ENCODE results near the gene IRX5. TPM values are rescaled to one million over a fixed set of nuclear protein-coding genes. Genes with fewer than 3 reads are reported as not detected.
A peak's percentile ranks its signal among the peaks of the same experiment; 100 is the strongest.

IRX5 gene
- total and polyA plus RNA-seq, 4 donors = not detected

DNA sequence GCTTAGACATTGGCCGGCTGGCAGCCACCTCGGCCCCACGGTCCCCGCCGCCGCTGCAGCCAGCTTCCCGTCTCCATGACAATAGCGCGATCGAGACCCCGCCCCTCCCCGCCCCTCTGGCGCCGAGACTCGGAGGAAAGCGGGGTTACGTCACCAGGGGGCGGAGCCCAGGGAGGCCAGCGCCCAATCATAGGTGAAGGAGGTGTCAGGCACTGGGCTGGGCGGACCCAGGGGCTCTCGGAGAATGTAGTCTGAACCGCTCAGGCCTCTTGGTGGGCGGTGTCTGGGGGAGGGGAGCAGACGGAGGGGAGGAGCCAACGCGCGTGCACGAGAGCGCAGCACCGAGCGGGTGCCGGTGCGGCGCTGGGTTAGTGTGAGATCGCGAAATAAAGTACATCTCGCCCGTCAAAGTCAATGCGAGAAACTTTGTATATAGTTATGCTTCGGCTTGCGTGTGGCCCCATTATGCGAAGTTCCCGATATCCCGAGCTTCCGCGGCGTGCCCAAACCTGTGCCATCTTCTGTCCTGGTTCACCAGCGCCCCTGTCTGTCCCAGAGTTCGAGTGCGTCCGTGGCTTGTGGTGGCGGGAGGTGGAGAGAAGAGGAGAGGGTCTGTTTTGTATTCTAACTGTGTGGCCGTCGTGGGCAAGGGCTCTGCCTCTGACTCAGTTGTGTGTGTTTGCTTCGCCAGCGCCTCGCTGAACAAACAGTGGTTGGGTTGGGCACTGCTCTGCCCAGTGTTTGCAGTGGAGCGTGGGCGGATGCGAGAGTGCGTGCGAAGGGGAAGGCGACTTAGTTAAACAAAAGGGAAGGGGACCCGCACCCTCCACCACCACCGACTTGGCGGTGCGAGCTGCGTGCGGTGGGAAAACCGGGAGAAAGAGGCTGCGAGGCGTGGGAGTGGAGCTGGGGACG lies 1.3 kb upstream of the IRX5 start:
- Histone ChIP-seq H3K27ac (ENCODE audit: low read depth in 1 of 2, low read length in 2 of 2) (no peak overlapping the region), H3K4me3 (ENCODE audit: low read depth in 1 of 3, low read length in 3 of 3) (peak overlapping the region; percentile 33 to 77 (median 53)), H3K27me3 (ENCODE audit: control insufficient read depth in 4 of 4, insufficient read depth in 4 of 4, low read length in 3 of 4) (peaks cover 0 to 30% (median 11%) of the 10 kb centered on the region in 4 donors), H3K9me3 (ENCODE audit: control insufficient read depth in 4 of 4, low read length in 3 of 4) (peaks cover 0 to 4% (median 0%) of the 10 kb centered on the region in 4 donors), H3K36me3 (ENCODE audit: control insufficient read depth in 4 of 4, insufficient read depth in 3 of 4, low read depth in 1 of 4, low read length in 3 of 4) (no peaks in the 10 kb centered on the region), H3K4me1 (ENCODE audit: control insufficient read depth in 4 of 4, insufficient read depth in 4 of 4, low read length in 3 of 4) (peaks cover 12 to 36% (median 26%) of the 10 kb centered on the region in 4 donors), H3K9ac (ENCODE audit: low read depth in 1 of 2, low read length in 2 of 2) (no peak overlapping the region)
- peak; percentile 100 for DNase-seq (ENCODE audit: low spot score)
- TF ChIP-seq FOXA1 (IDR thresholded peaks at IDR 0.05) (no peak), RXRA (IDR thresholded peaks at IDR 0.05) (peak; percentile 9 to 24), YY1 (IDR thresholded peaks at IDR 0.05) (no peak), HNF4A (conservative IDR thresholded peaks at IDR 0.05) (peak; percentile 11), HNF4G (IDR thresholded peaks at IDR 0.05) (no peak), ATF3 (IDR thresholded peaks at IDR 0.05) (peak; percentile 43), GABPA (IDR thresholded peaks at IDR 0.05 in 1 of 2, conservative IDR thresholded peaks at IDR 0.05 in 1 of 2) (peak in 1 of 2 donors; percentile 15), TAF1 (conservative IDR thresholded peaks at IDR 0.05) (no peak), NR2F2 (IDR thresholded peaks at IDR 0.05) (no peak), JUND (IDR thresholded peaks at IDR 0.05) (peak; percentile 50 to 58), MAX (IDR thresholded peaks at IDR 0.05) (peak; percentile 40), EGR1 (IDR thresholded peaks at IDR 0.05; ENCODE audit: low read depth in 2 of 2) (peak in 1 of 2 donors; percentile 88), RAD21 (IDR thresholded peaks at IDR 0.05) (peak in 1 of 2 donors; percentile 28), FOXA2 (IDR thresholded peaks at IDR 0.05) (no peak), SP1 (IDR thresholded peaks at IDR 0.05) (peak; percentile 76)
- TF ChIP-seq, protein P1, sequence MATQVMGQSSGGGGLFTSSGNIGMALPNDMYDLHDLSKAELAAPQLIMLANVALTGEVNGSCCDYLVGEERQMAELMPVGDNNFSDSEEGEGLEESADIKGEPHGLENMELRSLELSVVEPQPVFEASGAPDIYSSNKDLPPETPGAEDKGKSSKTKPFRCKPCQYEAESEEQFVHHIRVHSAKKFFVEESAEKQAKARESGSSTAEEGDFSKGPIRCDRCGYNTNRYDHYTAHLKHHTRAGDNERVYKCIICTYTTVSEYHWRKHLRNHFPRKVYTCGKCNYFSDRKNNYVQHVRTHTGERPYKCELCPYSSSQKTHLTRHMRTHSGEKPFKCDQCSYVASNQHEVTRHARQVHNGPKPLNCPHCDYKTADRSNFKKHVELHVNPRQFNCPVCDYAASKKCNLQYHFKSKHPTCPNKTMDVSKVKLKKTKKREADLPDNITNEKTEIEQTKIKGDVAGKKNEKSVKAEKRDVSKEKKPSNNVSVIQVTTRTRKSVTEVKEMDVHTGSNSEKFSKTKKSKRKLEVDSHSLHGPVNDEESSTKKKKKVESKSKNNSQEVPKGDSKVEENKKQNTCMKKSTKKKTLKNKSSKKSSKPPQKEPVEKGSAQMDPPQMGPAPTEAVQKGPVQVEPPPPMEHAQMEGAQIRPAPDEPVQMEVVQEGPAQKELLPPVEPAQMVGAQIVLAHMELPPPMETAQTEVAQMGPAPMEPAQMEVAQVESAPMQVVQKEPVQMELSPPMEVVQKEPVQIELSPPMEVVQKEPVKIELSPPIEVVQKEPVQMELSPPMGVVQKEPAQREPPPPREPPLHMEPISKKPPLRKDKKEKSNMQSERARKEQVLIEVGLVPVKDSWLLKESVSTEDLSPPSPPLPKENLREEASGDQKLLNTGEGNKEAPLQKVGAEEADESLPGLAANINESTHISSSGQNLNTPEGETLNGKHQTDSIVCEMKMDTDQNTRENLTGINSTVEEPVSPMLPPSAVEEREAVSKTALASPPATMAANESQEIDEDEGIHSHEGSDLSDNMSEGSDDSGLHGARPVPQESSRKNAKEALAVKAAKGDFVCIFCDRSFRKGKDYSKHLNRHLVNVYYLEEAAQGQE (IDR thresholded peaks at IDR 0.05) = no peak
- TF ChIP-seq, protein P2, sequence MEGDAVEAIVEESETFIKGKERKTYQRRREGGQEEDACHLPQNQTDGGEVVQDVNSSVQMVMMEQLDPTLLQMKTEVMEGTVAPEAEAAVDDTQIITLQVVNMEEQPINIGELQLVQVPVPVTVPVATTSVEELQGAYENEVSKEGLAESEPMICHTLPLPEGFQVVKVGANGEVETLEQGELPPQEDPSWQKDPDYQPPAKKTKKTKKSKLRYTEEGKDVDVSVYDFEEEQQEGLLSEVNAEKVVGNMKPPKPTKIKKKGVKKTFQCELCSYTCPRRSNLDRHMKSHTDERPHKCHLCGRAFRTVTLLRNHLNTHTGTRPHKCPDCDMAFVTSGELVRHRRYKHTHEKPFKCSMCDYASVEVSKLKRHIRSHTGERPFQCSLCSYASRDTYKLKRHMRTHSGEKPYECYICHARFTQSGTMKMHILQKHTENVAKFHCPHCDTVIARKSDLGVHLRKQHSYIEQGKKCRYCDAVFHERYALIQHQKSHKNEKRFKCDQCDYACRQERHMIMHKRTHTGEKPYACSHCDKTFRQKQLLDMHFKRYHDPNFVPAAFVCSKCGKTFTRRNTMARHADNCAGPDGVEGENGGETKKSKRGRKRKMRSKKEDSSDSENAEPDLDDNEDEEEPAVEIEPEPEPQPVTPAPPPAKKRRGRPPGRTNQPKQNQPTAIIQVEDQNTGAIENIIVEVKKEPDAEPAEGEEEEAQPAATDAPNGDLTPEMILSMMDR (IDR thresholded peaks at IDR 0.05; ENCODE audit: low read depth, low read length, missing input control) = no peak
- TF ChIP-seq, protein P3, sequence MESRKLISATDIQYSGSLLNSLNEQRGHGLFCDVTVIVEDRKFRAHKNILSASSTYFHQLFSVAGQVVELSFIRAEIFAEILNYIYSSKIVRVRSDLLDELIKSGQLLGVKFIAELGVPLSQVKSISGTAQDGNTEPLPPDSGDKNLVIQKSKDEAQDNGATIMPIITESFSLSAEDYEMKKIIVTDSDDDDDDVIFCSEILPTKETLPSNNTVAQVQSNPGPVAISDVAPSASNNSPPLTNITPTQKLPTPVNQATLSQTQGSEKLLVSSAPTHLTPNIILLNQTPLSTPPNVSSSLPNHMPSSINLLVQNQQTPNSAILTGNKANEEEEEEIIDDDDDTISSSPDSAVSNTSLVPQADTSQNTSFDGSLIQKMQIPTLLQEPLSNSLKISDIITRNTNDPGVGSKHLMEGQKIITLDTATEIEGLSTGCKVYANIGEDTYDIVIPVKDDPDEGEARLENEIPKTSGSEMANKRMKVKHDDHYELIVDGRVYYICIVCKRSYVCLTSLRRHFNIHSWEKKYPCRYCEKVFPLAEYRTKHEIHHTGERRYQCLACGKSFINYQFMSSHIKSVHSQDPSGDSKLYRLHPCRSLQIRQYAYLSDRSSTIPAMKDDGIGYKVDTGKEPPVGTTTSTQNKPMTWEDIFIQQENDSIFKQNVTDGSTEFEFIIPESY (IDR thresholded peaks at IDR 0.05) = no peak
- 2% methylated on average over 73 of the region's 73 CpGs for WGBS

Measured in liver (tissue), 9 donors.